ENCODE measurements around the gene TTK.

DNA sequence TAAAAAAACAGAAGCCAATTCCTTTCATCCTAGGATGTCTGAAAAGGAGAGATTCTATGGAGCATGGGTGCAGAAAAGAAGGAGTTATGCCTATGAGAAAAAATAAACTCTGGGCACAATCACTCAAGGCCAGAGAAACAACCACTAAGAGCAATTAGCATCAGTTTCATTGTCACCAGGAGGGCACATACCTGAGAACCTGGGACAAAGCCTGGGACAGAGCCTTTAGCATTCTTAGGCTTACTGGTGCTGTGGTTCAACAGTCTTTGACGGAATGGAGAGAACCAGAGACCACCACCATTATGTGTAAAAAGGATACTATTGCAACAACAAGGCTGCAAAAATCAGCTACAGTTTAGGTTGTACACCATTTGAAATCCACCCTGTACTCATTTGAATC is 72.6 kb downstream of the TTK start:
- TF ChIP-seq CTCF (conservative IDR thresholded peaks at IDR 0.05; ENCODE audit: low read length) (no peak), EZH2phosphoT487 (IDR thresholded peaks at IDR 0.05; ENCODE audit: borderline replicate concordance, low read depth, low read length) (no peak)

Data from OCI-LY7 (cell line).